GM08714 (cell line): ENCODE data around the gene CLEC17A.
"Not testable (repeated sequence)": the region's sequence is repeated elsewhere in the genome, so short reads cannot be mapped to it uniquely, and the experiment has no call there.

Experiments used
- H3K4me3 ChIP-seq: fragments of 200-500 bp; sonication (Bioruptor generic); 2 replicates; pipeline ENCODE4 v1.5.1; 2014; ENCODE audit warnings: mild to moderate bottlenecking, low read length, inconsistent platforms
- ZNF274 ChIP-seq: IDR thresholded peaks from 2 replicates; pipeline ENCODE4 v1.6.1; 2012; ENCODE audit warnings: mild to moderate bottlenecking, low read depth, low read length

CLEC17A gene

GRCh38 chr19:14595558-14595957, 12.7 kb downstream of the CLEC17A start:
- TF ChIP-seq ZNF274: no peak
- H3K4me3 ChIP-seq: no peak overlapping the region

GRCh38 chr19:14599548-14600147, 16.8 kb downstream of the CLEC17A start:
- no peak for TF ChIP-seq ZNF274
- no peak overlapping the region for H3K4me3 ChIP-seq

DNA sequence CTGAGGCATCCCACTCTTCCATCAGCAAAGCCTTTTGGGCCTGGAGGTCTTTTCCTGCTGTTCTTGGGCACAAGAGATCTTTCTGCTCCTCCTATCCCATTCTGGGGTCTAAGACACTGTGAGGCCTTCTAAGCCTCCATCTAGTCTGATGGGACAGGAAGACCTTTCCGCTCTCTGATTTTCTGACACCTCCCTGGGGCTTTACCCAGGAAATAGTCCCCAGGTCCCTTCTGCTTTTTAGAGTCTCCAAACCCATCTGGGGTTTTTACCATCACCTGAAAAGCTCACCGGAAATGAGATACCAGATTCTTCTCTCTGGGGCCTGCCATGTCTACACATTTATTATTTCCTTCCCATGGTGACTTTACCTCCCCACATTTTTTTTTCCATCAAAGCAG, 21.1 kb downstream of the CLEC17A start:
- no peak overlapping the region; the same call in 1 of the 2 replicates for H3K4me3 ChIP-seq
- no peak for TF ChIP-seq ZNF274

- TF ChIP-seq ZNF274: no peak
- H3K4me3 ChIP-seq: no peak overlapping the region
Measured at GRCh38 chr19:14606627-14607026, 23.7 kb downstream of the CLEC17A start.

DNA sequence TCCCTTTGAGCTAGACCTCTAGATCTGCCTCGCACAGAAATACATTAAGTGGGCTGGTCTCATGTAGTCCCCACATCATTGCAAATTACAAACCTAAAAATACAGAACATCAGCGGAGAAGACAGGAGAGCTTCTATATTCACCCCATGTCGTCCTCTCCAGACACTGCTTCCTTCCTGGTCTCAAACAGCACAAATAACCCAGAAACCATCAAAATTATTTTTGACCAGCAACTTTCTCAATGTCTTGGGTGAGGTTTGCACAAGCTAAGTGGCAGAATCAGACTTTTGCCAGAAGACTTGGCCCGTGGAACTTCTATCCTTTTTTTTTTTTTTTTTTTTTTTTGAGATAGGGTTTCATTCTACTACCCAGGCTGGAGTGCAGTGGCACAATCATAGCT, 28.2 kb downstream of the CLEC17A start:
- no peak for TF ChIP-seq ZNF274
- H3K4me3 ChIP-seq: no peak overlapping the region

- not testable (repeated sequence) for H3K4me3 ChIP-seq
Measured at GRCh38 chr19:14612242-14612641, 29.4 kb downstream of the CLEC17A start.

DNA sequence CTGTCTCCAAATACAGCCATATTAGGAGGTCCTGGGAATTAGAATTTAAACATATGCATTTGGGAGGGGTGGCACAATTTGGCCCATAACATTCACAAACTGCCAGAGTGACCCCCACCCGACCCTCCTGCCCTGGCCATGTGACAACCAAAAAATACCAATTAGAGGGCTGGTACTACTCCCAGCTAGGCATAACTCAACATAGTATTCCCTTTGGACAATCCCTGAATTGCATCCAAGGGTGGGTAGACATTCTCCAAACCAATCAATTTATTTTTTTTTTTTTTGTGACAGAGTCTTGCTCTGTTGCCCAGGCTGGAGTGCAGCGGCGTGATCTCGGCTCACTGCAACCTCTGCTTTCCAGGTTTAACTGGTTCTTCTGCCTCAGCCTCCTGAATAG, 29.8 kb downstream of the CLEC17A start:
- H3K4me3 ChIP-seq: no peak overlapping the region
- TF ChIP-seq ZNF274: no peak

DNA sequence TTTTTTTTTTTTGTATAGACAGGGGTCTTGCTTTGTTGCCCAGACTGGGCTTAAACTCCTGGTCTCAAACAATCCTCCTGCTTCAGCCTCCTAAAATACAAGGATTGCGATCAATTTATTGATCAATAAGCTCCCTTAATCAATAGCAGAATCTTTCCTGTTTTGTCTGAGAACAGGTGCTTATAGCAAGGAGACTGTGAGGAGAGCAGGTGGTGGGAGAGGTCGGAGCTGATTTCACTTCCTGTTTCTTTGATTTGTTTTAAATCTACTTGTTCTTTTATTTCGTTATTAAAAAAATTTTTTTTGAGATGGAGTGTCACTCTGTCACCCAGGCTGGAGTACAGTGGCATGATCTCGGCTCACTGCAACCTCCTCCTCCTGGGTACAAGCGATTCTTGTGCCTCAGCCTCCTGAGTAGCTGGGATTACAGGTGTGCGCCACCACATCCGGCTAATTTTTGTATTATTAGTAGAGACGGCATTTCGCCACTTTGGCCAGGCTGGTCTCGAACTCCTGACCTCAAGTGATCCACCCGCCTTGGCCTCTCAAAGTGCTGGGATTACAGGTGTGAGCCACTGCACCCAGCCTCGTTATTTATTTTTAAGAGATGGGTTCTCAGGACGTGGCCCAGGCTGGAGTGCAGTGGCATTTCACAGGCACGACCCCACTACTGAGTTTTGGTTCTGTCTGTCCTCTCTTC, 30.7 kb downstream of the CLEC17A start:
- H3K4me3 ChIP-seq: not testable (repeated sequence)

- TF ChIP-seq ZNF274: no peak
- H3K4me3 ChIP-seq: no peak overlapping the region
Measured at GRCh38 chr19:14614099-14614412, 31.2 kb downstream of the CLEC17A start.

- TF ChIP-seq ZNF274: no peak
- no peak overlapping the region for H3K4me3 ChIP-seq
Measured at GRCh38 chr19:14615623-14616022, 32.7 kb downstream of the CLEC17A start.

DNA sequence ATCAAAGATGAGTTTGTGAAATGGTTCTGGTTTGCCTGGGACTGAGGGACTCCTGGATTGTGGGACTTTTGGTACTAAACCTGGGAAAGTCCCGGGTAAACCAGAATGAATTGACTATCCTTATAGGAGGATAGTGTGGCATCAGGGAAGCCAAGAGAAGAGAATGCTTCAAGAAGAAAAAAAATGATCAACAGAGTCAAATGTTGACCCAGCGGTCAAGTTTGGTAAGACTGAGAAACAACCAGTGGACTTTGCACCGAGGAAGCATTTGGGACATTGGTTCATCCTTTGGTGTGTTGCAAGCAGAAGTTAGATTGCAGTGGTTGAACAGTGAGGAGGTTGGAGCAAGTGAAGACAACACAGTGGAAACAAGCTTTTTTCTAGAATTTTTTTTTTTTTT, 33.5 kb downstream of the CLEC17A start:
- no peak for TF ChIP-seq ZNF274
- no peak overlapping the region for H3K4me3 ChIP-seq

- H3K4me3 ChIP-seq: no peak overlapping the region
- TF ChIP-seq ZNF274: no peak
Measured at GRCh38 chr19:14619404-14619803, 36.5 kb downstream of the CLEC17A start.

DNA sequence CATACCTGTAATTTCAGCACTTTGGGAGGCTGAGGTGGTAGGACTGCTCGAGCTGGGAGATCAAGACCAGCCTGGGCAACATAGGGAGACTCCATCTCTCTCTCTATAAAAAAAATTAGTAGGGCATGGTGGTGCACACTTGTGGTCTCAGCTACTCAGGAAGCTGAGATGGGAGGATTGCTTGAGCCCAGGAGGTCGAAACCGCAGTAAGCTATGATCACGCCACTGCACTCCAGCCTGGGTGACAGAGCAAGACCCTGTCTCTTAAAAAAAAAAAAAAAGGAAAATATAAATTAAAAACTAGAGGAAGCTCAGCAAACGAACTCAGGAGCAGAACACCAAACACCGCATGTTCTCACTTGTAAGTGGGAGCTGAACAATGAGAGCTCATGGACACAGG, 41.6 kb downstream of the CLEC17A start:
- H3K4me3 ChIP-seq: not testable (repeated sequence)

DNA sequence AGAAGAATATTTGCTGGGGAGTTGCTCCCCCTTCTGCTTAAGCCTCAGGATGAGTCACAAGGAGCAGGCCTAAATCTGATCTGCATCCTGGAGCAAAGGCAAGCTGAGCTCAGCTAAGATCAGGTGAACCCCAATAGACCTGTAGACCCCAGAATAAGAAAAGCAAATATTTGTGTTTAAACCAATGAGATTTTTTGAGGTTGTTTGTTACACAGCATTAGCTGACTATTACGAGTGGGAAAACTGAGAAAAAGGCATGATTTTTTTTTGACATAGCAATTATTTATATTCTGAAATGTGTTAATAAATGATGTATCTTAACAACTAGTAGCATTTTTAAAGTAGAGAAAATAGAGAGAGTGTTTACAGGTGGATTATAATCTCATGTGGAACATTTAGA, 46.7 kb downstream of the CLEC17A start:
- no peak overlapping the region for H3K4me3 ChIP-seq
- no peak for TF ChIP-seq ZNF274

- TF ChIP-seq ZNF274: no peak
- H3K4me3 ChIP-seq: no peak overlapping the region
Measured at GRCh38 chr19:14632286-14632685, 49.4 kb downstream of the CLEC17A start.
